Activated CD4-positive, alpha-beta T cell treated with anti-CD3 and anti-CD28 coated beads for 1 hour (primary cell): ENCODE data around the gene HSF2.
"Not testable (repeated sequence)": the region's sequence is repeated elsewhere in the genome, so short reads cannot be mapped to it uniquely, and the experiment has no call there.

Experiments
- DNase-seq: peaks from one replicate; pipeline ENCODE4 v3.0.0-alpha.2; 2020

HSF2 gene

GRCh38 chr6:122400462-122401089 lies 1.1 kb downstream of the HSF2 start:
- no peak for DNase-seq

- DNase-seq = no peak
Observed at GRCh38 chr6:122401104-122401503, 1.7 kb downstream of the HSF2 start.

- DNase-seq = no peak
Observed at GRCh38 chr6:122404444-122404843, 5.0 kb downstream of the HSF2 start.

GRCh38 chr6:122405417-122405816 lies 6.0 kb downstream of the HSF2 start:
- no peak for DNase-seq

GRCh38 chr6:122406187-122406586 lies 6.7 kb downstream of the HSF2 start:
- no peak for DNase-seq

- DNase-seq = no peak
Observed at GRCh38 chr6:122407712-122408111, 8.3 kb downstream of the HSF2 start.

GRCh38 chr6:122408240-122408639 lies 8.8 kb downstream of the HSF2 start:
- no peak for DNase-seq

- no peak for DNase-seq
Observed at GRCh38 chr6:122408702-122409458, 9.4 kb downstream of the HSF2 start.

GRCh38 chr6:122412001-122412400 lies 12.5 kb downstream of the HSF2 start:
- DNase-seq = no peak

GRCh38 chr6:122416825-122417224 lies 17.4 kb downstream of the HSF2 start:
- DNase-seq = no peak

GRCh38 chr6:122422003-122422402 lies 22.6 kb downstream of the HSF2 start:
- DNase-seq = no peak

- DNase-seq = no peak
Observed at GRCh38 chr6:122422614-122423267, 23.3 kb downstream of the HSF2 start.

- DNase-seq = no peak
Observed at GRCh38 chr6:122423734-122424133, 24.3 kb downstream of the HSF2 start.

- DNase-seq = no peak
Observed at GRCh38 chr6:122426597-122426996, 27.1 kb downstream of the HSF2 start.

GRCh38 chr6:122428781-122429180 lies 29.3 kb downstream of the HSF2 start:
- DNase-seq = no peak

- DNase-seq = no peak
Observed at GRCh38 chr6:122429323-122429722, 29.9 kb downstream of the HSF2 start.

- no peak for DNase-seq
Observed at GRCh38 chr6:122431780-122432179, 32.3 kb downstream of the HSF2 start.

GRCh38 chr6:122432816-122433215 lies 33.4 kb downstream of the HSF2 start:
- no peak for DNase-seq

GRCh38 chr6:122438975-122439374 lies 39.5 kb downstream of the HSF2 start:
- DNase-seq = no peak

GRCh38 chr6:122445274-122445673 lies 45.8 kb downstream of the HSF2 start:
- no peak for DNase-seq

- no peak for DNase-seq
Observed at GRCh38 chr6:122449069-122449468, 49.6 kb downstream of the HSF2 start.

GRCh38 chr6:122452509-122452908 lies 53.1 kb downstream of the HSF2 start:
- DNase-seq = no peak

GRCh38 chr6:122454673-122455072 lies 55.2 kb downstream of the HSF2 start:
- DNase-seq = no peak

- DNase-seq = not testable (repeated sequence)
Observed at GRCh38 chr6:122455116-122455515, 55.7 kb downstream of the HSF2 start.
